ENCODE results near the gene SPATA22. TPM values are rescaled to one million over a fixed set of nuclear protein-coding genes. Genes with fewer than 3 reads are reported as not detected.

SPATA22 gene
- polyA plus RNA-seq, 2 of the 4 experiments (the other 2 are of a cell fraction), result not detected

DNA sequence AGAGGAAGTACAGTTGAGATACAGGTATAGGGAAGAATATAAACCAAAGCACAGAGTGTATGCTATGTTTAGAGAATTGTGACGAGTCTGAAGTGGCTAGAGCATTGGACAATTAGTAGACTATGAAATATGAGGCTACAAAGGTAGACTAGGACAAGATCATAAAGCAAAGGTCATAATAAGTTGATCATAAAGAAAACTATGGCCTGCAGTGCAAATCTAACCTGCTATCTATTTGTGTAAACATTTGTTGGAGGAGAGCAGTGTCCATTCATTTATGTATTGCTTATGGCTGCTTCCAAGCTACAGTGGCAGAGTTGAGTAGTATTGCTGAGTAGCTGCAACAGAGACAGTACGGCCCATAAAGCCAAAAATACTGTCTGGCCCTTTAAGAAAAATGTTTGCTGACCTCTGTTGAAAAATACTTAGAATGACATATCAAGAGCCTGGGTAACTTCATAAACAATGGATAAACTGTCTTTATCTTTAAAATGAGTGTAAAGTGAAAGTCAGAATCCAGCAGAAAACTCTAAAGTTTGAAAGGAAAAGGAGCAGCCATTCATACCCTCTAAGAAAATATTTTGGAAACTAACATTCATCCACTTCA, 23.5 kb downstream of the SPATA22 start:
- no peak overlapping the region for H3K27ac ChIP-seq
- no peak overlapping the region for H3K4me2 ChIP-seq
- no peak overlapping the region for H3K4me3 ChIP-seq
- CTCF ChIA-PET, result no interaction called here
- ATAC-seq (peak; percentile 56 to 60; a peak in 4 of 6 replicates), DNase-seq (ENCODE audit: low read depth in 1 of 2, low spot score in 1 of 2) (peak in 1 of 2 experiments; percentile 5), FAIRE-seq (peak; percentile 43)
- POLR2A ChIA-PET, result no interaction called here
- no peak for TF ChIP-seq EP300 (IDR thresholded peaks at IDR 0.05)
- TF ChIP-seq RFX5 (IDR thresholded peaks at IDR 0.05), result no peak
- TF ChIP-seq BHLHE40 (IDR thresholded peaks at IDR 0.05; ENCODE audit: low read depth, low read length), result no peak
- TF ChIP-seq RAD21 (conservative IDR thresholded peaks at IDR 0.05 in 1 of 2, IDR thresholded peaks at IDR 0.05 in 1 of 2), result no peak
- TF ChIP-seq, protein P1, sequence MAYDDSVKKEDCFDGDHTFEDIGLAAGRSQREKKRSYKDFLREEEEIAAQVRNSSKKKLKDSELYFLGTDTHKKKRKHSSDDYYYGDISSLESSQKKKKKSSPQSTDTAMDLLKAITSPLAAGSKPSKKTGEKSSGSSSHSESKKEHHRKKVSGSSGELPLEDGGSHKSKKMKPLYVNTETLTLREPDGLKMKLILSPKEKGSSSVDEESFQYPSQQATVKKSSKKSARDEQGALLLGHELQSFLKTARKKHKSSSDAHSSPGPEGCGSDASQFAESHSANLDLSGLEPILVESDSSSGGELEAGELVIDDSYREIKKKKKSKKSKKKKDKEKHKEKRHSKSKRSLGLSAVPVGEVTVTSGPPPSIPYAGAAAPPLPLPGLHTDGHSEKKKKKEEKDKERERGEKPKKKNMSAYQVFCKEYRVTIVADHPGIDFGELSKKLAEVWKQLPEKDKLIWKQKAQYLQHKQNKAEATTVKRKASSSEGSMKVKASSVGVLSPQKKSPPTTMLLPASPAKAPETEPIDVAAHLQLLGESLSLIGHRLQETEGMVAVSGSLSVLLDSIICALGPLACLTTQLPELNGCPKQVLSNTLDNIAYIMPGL (CRISPR knock-in tag; IDR thresholded peaks at IDR 0.05; ENCODE audit: borderline replicate concordance), result no peak
- TF ChIP-seq TFCP2L1 (CRISPR knock-in tag; IDR thresholded peaks at IDR 0.05), result no peak
- TF ChIP-seq, protein P2, sequence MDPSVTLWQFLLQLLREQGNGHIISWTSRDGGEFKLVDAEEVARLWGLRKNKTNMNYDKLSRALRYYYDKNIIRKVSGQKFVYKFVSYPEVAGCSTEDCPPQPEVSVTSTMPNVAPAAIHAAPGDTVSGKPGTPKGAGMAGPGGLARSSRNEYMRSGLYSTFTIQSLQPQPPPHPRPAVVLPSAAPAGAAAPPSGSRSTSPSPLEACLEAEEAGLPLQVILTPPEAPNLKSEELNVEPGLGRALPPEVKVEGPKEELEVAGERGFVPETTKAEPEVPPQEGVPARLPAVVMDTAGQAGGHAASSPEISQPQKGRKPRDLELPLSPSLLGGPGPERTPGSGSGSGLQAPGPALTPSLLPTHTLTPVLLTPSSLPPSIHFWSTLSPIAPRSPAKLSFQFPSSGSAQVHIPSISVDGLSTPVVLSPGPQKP (IDR thresholded peaks at IDR 0.05; ENCODE audit: low read depth, low read length), result no peak
- no peaks in the 10 kb centered on the region for H3K9me3 ChIP-seq
- WGBS (ENCODE audit: missing lambda C conversion rate), result 17% methylated on average over 2 of the region's 2 CpGs
- H3K4me1 ChIP-seq, result no peaks in the 10 kb centered on the region

DNA sequence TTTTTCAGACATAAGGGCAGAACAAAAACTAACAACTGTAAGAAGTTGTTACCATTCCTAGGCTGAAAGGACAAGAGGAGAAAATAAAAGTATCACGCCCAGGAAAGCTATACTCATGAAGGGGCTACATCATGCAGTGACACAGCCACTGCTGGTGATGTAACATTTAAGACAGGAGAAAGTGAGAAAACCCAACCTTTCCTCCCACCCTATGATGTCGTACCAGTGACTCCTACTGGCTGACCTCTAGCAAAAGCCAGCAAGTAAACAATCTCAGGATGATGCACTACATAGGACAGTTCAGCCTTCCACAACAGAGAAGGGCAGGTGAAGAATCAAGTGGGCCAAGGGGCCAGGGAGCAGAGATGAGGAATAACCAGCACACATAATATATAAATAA, 24.0 kb downstream of the SPATA22 start:
- Histone ChIP-seq H3K4me2 (no peak overlapping the region), H3K4me3 (no peak overlapping the region), H3K9me3 (no peaks in the 10 kb centered on the region), H3K4me1 (no peaks in the 10 kb centered on the region), H3K27ac (no peak overlapping the region)
- ChIA-PET CTCF (no interaction called here), POLR2A (no interaction called here)
- TF ChIP-seq KDM1A (IDR thresholded peaks at IDR 0.05; ENCODE audit: low read depth) (no peak), RCOR1 (IDR thresholded peaks at IDR 0.05; ENCODE audit: low read depth, low read length) (no peak), HDAC2 (IDR thresholded peaks at IDR 0.05) (no peak), HOXB13 (CRISPR knock-in tag; IDR thresholded peaks at IDR 0.05; ENCODE audit: low read depth) (no peak), RAD21 (conservative IDR thresholded peaks at IDR 0.05 in 1 of 2, IDR thresholded peaks at IDR 0.05 in 1 of 2) (peak; percentile 33 to 58; a peak in 2 of 5 replicates), ZC3H11A (IDR thresholded peaks at IDR 0.05) (no peak), KDM5A (IDR thresholded peaks at IDR 0.05) (no peak), HOXB5 (CRISPR knock-in tag; IDR thresholded peaks at IDR 0.05) (no peak), SREBF2 (IDR thresholded peaks at IDR 0.05) (no peak)
- TF ChIP-seq, protein P3, sequence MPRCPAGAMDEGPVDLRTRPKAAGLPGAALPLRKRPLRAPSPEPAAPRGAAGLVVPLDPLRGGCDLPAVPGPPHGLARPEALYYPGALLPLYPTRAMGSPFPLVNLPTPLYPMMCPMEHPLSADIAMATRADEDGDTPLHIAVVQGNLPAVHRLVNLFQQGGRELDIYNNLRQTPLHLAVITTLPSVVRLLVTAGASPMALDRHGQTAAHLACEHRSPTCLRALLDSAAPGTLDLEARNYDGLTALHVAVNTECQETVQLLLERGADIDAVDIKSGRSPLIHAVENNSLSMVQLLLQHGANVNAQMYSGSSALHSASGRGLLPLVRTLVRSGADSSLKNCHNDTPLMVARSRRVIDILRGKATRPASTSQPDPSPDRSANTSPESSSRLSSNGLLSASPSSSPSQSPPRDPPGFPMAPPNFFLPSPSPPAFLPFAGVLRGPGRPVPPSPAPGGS (IDR thresholded peaks at IDR 0.05), result no peak
- TF ChIP-seq, protein P4, sequence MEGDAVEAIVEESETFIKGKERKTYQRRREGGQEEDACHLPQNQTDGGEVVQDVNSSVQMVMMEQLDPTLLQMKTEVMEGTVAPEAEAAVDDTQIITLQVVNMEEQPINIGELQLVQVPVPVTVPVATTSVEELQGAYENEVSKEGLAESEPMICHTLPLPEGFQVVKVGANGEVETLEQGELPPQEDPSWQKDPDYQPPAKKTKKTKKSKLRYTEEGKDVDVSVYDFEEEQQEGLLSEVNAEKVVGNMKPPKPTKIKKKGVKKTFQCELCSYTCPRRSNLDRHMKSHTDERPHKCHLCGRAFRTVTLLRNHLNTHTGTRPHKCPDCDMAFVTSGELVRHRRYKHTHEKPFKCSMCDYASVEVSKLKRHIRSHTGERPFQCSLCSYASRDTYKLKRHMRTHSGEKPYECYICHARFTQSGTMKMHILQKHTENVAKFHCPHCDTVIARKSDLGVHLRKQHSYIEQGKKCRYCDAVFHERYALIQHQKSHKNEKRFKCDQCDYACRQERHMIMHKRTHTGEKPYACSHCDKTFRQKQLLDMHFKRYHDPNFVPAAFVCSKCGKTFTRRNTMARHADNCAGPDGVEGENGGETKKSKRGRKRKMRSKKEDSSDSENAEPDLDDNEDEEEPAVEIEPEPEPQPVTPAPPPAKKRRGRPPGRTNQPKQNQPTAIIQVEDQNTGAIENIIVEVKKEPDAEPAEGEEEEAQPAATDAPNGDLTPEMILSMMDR (IDR thresholded peaks at IDR 0.05), result peak; percentile 15; the same call in 1 of the 3 replicates
- ATAC-seq, result peak; percentile 71 to 80
- FAIRE-seq, result peak; percentile 59
- 31% methylated on average over 2 of the region's 2 CpGs for WGBS (ENCODE audit: missing lambda C conversion rate)
- peak in 1 of 2 experiments; percentile 52 for DNase-seq (ENCODE audit: low read depth in 1 of 2, low spot score in 1 of 2)

DNA sequence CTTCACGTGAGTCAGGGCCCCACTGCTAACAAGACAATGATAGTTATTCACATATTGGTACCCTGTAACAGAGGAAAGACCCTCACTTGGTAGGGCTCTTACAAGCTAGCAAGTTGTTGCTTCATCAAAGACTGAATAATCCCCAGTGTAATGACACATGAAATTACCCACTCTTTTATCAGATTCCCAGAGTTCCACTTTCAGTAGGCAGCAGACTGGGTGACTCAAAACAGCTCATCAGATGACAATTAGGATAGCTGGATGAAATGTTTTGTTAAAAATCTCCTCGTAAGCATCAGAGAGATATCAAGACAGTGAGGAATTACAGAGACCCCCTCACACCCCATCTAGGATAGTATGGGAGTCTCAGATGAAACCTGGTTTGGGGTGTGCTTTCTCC, 31.2 kb downstream of the SPATA22 start:
- DNase-seq (ENCODE audit: low read depth in 1 of 2, low spot score in 1 of 2), result no peak
- no peak overlapping the region for H3K4me2 ChIP-seq
- 4% methylated on average over 2 of the region's 2 CpGs for WGBS (ENCODE audit: missing lambda C conversion rate)
- no peak overlapping the region for H3K4me3 ChIP-seq
- H3K9me3 ChIP-seq, result no peaks in the 10 kb centered on the region
- H3K27ac ChIP-seq, result no peak overlapping the region
- H3K4me1 ChIP-seq, result no peaks in the 10 kb centered on the region
- POLR2A ChIA-PET, result no interaction called here
- no peak for FAIRE-seq
- no peak for ATAC-seq
- CTCF ChIA-PET, result no interaction called here
- TF ChIP-seq, protein P2 (IDR thresholded peaks at IDR 0.05; ENCODE audit: low read depth, low read length), result no peak
- no peak for TF ChIP-seq PHF8 (IDR thresholded peaks at IDR 0.05; ENCODE audit: borderline replicate concordance, low read depth)
- TF ChIP-seq, protein P5, sequence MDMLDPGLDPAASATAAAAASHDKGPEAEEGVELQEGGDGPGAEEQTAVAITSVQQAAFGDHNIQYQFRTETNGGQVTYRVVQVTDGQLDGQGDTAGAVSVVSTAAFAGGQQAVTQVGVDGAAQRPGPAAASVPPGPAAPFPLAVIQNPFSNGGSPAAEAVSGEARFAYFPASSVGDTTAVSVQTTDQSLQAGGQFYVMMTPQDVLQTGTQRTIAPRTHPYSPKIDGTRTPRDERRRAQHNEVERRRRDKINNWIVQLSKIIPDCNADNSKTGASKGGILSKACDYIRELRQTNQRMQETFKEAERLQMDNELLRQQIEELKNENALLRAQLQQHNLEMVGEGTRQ (IDR thresholded peaks at IDR 0.05), result no peak
- no peak for TF ChIP-seq FOSB (CRISPR knock-in tag; IDR thresholded peaks at IDR 0.05)
- TF ChIP-seq, protein P6, sequence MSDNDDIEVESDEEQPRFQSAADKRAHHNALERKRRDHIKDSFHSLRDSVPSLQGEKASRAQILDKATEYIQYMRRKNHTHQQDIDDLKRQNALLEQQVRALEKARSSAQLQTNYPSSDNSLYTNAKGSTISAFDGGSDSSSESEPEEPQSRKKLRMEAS (IDR thresholded peaks at IDR 0.05), result no peak
- no peak for TF ChIP-seq BHLHE40 (IDR thresholded peaks at IDR 0.05; ENCODE audit: low read depth, low read length)
- TF ChIP-seq GATA3 (IDR thresholded peaks at IDR 0.05; ENCODE audit: borderline replicate concordance), result no peak
- TF ChIP-seq, protein P7, sequence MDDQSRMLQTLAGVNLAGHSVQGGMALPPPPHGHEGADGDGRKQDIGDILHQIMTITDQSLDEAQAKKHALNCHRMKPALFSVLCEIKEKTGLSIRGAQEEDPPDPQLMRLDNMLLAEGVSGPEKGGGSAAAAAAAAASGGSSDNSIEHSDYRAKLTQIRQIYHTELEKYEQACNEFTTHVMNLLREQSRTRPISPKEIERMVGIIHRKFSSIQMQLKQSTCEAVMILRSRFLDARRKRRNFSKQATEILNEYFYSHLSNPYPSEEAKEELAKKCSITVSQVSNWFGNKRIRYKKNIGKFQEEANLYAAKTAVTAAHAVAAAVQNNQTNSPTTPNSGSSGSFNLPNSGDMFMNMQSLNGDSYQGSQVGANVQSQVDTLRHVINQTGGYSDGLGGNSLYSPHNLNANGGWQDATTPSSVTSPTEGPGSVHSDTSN (IDR thresholded peaks at IDR 0.05), result no peak
- TF ChIP-seq ZSCAN20 (CRISPR knock-in tag; IDR thresholded peaks at IDR 0.05), result no peak
